VCaP (cell line): ENCODE measurements around the gene FAM53B.

Experiments used
- H3K27ac ChIP-seq: fragments of 450-650 bp; 2 replicates; pipeline ENCODE4 v1.5.1; 2017
- CTCF ChIP-seq: fragments of 450-650 bp; conservative IDR thresholded peaks from 2 replicates; pipeline ENCODE4 v1.5.1; 2017; ENCODE audit warnings: mild to moderate bottlenecking, moderate library complexity

Gene FAM53B

GRCh38 chr10:124590216-124591122 lies 153.7 kb downstream of the FAM53B start:
- peak overlapping the region; percentile 80 for H3K27ac ChIP-seq

GRCh38 chr10:124589491-124590041 lies 154.6 kb downstream of the FAM53B start:
- peak overlapping the region; percentile 80 for H3K27ac ChIP-seq
- no peak for TF ChIP-seq CTCF

More at GRCh38 chr10:124590216-124591122, 153.7 kb downstream of the FAM53B start:
- no peak for TF ChIP-seq CTCF

GRCh38 chr10:124588736-124589490 lies 155.3 kb downstream of the FAM53B start:
- peak overlapping the region; percentile 80 for H3K27ac ChIP-seq
- TF ChIP-seq CTCF = no peak

- peak overlapping the region; percentile 80 for H3K27ac ChIP-seq
Measured at GRCh38 chr10:124588341-124588735, 155.8 kb downstream of the FAM53B start.

DNA sequence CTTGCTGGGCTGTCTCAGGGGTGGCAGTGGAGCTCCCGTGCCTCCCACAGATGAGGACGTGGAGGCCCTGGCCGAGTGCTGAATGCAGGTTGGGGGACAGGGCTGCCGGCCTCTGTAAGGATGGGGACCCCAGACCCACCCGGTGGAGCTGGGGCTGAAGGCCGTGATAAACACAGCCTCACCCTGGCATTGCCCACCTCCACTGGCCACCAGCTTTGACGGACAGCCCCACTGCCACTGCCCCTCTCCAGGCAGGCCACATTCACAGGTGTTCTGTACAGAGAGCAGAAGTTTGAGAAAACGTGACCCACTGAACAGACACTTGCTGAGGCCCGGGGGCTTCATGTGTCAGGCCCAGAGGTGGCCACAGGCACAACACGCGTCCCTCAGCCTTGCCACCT lies 156.4 kb downstream of the FAM53B start:
- TF ChIP-seq CTCF = no peak
- peak overlapping the region; percentile 80; the same call in 1 of the 2 replicates for H3K27ac ChIP-seq

DNA sequence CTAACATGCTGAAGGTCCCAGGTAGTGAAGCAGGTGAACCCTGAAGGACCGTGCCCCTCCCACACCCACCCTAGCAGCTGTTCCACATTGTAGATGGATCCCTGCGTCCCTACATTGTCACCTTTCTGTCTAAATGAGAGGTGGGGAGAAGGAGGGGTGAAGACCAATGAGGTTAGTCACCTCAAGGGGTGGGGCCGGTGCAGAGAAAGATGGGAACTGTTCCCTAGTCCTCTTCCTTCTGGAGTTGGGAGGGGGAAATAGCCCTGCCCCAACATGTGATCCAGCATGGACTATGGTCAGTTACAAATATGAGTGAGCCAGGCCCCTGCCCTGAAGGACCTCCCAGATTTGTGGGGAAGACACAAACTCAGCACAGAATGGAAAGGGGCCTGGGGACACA lies 158.0 kb downstream of the FAM53B start:
- no peak overlapping the region for H3K27ac ChIP-seq
- no peak for TF ChIP-seq CTCF

GRCh38 chr10:124579011-124579399 lies 165.2 kb downstream of the FAM53B start:
- H3K27ac ChIP-seq = no peak overlapping the region
- TF ChIP-seq CTCF = no peak
